ENCODE results near the gene C2CD2L.

The C2CD2L gene

GRCh38 chr11:119116235-119116594 is 9.1 kb downstream of the C2CD2L start:
- TF ChIP-seq CTCF (conservative IDR thresholded peaks at IDR 0.05; ENCODE audit: control insufficient read depth, insufficient read depth, low read depth, low read length) = no peak
- H3K4me3 ChIP-seq (ENCODE audit: control insufficient read depth, low read depth, low read length) = no peak overlapping the region
- no peak for DNase-seq (ENCODE audit: low read depth)

GRCh38 chr11:119116601-119117000 is 9.5 kb downstream of the C2CD2L start:
- no peak for DNase-seq (ENCODE audit: low read depth)
- no peak overlapping the region for H3K4me3 ChIP-seq (ENCODE audit: control insufficient read depth, low read depth, low read length)
- TF ChIP-seq CTCF (conservative IDR thresholded peaks at IDR 0.05; ENCODE audit: control insufficient read depth, insufficient read depth, low read depth, low read length) = no peak

- no peak for DNase-seq (ENCODE audit: low read depth)
- TF ChIP-seq CTCF (conservative IDR thresholded peaks at IDR 0.05; ENCODE audit: control insufficient read depth, insufficient read depth, low read depth, low read length) = no peak
- H3K4me3 ChIP-seq (ENCODE audit: control insufficient read depth, low read depth, low read length) = no peak overlapping the region
Measured at GRCh38 chr11:119117004-119117706, 10.0 kb downstream of the C2CD2L start.

GRCh38 chr11:119118227-119118626 is 11.1 kb downstream of the C2CD2L start:
- no peak for DNase-seq (ENCODE audit: low read depth)
- no peak overlapping the region for H3K4me3 ChIP-seq (ENCODE audit: control insufficient read depth, low read depth, low read length)
- no peak for TF ChIP-seq CTCF (conservative IDR thresholded peaks at IDR 0.05; ENCODE audit: control insufficient read depth, insufficient read depth, low read depth, low read length)

- DNase-seq (ENCODE audit: low read depth) = no peak
- H3K4me3 ChIP-seq (ENCODE audit: control insufficient read depth, low read depth, low read length) = no peak overlapping the region
- TF ChIP-seq CTCF (conservative IDR thresholded peaks at IDR 0.05; ENCODE audit: control insufficient read depth, insufficient read depth, low read depth, low read length) = no peak
Measured at GRCh38 chr11:119118946-119119345, 11.8 kb downstream of the C2CD2L start.

- peak; percentile 60 for DNase-seq (ENCODE audit: low read depth)
- peak overlapping the region; percentile 54 for H3K4me3 ChIP-seq (ENCODE audit: control insufficient read depth, low read depth, low read length)
- TF ChIP-seq CTCF (conservative IDR thresholded peaks at IDR 0.05; ENCODE audit: control insufficient read depth, insufficient read depth, low read depth, low read length) = no peak
Measured at GRCh38 chr11:119120639-119121007, 13.5 kb downstream of the C2CD2L start.
